Pericardium fibroblast (primary cell): ENCODE data around the gene SPP2. TPM values are rescaled to one million over a fixed set of nuclear protein-coding genes. Genes with fewer than 3 reads are reported as not detected.

Experiments
- total RNA-seq: library from RNA; depleted of rRNA; stranded (reverse); fragments of >200 nt; gene quantifications from 2 replicates; pipeline ENCODE4 v1.2.3, GENCODE V29; 2015

SPP2 gene, protein sequence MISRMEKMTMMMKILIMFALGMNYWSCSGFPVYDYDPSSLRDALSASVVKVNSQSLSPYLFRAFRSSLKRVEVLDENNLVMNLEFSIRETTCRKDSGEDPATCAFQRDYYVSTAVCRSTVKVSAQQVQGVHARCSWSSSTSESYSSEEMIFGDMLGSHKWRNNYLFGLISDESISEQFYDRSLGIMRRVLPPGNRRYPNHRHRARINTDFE
- not detected in 2 replicates for total RNA-seq

DNA sequence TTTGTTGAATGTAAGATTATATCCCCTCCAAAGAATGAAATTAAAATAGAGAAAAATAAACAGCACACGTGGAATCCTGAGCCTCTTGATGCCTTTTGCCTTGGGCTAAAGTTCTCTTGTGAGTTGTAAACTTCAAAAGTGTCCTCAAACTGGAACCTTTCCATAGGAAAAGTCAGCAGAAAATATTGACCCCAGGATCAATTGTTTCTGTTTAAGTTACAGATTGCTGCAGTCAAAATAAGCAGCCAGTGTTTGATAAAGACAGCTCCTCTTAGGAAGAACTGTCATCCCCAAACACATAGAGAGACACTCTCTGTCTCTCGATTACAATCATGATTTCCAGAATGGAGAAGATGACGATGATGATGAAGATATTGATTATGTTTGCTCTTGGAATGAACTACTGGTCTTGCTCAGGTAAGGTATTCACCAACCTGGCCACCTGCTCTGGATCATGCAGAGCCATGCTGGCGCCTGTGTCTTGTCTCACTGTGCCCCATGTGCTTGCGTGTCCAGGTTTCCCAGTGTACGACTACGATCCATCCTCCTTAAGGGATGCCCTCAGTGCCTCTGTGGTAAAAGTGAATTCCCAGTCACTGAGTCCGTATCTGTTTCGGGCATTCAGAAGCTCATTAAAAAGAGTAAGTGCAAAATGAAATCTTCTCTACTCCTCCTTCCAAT lies at the start of gene SPP2:
Gene SPP2 (plus strand): TSS at position 248 of the 681 bp plus-strand sequence. CDS start 85 bp downstream, at position 333.

Other genes with a start within 250 kb of the SPP2 start
- gene HJURP, start 196.2 kb upstream of the SPP2 start, total RNA-seq, result 1.8 and 4.9 TPM in 2 replicates
- gene TRPM8, start 133.3 kb upstream of the SPP2 start, total RNA-seq, result 0.17 TPM in 1 of 2 replicates, not detected in the other